GM18907 (cell line): ENCODE data around the gene PRR4.

ENCODE experiments used
- ATAC-seq: cut with Tn5 transposase; IDR thresholded peaks from one replicate; pipeline ENCODE4 v1.9.1; 2021; ENCODE audit warnings: mild to moderate bottlenecking, moderate library complexity; ENCODE audit not compliant: unreplicated experiment

Gene PRR4, protein sequence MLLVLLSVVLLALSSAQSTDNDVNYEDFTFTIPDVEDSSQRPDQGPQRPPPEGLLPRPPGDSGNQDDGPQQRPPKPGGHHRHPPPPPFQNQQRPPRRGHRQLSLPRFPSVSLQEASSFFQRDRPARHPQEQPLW

DNA sequence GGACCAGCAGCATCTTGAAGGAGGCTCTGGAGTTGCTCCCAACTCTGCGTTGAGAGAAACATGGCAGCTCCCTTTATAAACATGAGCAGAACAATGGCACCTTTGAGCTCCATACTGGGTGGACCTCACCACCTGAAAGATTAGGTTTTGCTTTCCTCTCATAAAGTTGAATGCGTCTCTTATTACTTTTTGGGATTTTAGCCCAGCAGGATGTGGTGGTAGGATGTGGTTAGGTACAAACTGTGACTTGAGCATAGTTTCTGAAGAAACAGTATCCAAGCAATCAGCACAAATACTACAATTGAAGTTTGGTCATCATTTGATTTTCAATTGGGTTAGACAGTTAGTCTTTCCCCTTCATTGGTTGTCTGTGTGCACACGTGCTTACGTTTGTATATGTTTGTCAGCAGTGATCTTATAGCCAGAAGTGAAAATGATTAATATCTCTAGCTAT, at the start of gene PRR4:
Gene PRR4 (minus strand): TSS at position 51 of the 454 bp plus-strand sequence. CDS start 38 bp downstream, at position 13.
- ATAC-seq, result no peak

DNA sequence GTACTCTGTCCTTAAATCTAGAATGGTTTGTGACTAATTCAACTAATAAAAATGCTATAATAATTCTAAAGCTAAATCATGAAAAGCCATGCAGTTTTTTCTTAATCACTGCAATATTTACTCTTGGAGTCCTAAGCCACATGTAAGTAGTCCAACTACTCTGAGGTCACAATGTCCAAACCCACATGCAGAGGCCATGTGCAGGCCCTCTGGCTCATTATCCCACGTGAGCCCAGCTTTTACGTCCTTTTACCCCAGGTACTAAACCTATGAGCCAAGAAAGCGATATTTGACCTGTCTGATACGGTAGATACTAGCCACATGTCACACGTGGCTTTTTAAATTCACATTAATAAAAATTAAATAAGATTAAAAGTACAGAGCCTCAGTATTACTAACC, 47.6 kb upstream of the PRR4 start:
- no peak for ATAC-seq

DNA sequence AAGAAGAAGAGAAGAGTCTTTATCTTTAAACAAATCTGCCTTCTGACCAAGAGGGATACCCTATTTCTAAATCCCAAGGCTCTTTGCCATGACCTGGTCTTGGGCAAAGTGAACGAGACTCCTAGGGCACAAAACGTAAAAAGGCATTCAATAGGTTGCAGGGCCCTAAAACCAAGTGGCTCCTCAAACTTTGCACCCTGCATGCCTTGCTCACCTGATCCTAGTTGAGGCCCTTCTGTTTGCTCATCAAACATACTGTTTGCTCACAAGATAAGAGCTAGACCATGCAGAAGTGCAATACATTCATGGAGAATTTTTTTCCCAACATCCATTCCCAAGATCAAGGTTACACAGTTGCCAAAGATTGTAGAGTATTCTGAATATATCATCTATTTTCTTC, 42.7 kb upstream of the PRR4 start:
- ATAC-seq, result no peak

DNA sequence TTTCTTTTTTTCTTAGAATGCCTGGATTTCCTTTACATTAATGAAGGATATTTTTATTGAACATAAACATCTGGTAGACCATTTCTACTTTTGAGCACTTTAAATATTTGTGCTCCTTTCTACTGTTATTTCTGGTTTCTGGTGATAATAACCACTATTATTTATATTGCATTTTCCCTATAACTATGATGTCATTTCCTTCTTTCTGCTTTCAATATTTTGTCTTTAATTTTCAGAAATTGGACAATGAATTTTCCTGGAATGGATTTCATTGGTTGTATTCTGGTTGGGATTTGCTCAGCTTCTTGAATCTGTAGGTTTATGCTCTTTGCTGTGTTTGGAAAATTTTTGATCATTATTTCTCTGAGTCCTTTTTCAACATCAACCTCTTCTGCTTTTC, 40.0 kb upstream of the PRR4 start:
- ATAC-seq, result no peak

DNA sequence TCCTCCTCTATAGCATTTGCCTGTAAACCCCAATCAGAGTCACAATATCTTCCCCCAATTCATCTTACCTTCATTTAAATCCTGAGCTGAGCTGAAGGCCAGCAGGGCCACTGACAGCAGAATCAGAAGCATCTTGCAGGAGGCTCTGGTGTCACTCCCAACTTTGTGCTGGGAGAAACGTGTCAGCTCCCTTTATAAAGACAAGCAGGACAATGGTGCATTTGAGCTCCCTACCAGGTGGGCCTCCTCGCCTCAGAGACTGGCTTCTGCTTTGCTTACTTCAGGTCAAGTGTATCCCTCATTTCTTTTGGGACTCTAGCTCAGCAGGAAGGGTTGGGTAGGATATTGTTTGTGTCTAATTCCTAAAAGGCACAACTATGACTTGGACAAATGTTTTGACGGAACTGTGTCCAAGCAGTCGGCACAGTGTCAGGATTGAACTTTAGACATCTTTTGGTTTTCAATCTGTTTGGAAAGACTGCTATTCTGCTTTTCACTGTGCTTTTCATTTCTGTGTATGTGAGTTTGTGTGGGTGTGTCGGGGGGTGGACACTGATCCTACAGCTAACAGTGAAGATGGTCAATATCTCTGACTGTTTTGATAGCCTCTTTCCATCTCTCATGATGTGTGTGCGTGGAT, 34.9 kb upstream of the PRR4 start, which contains the start of gene PRH1:
Gene PRH1 (minus strand): TSS at position 170 of the 640 bp plus-strand sequence. CDS start 38 bp downstream, at position 132.
- no peak for ATAC-seq

DNA sequence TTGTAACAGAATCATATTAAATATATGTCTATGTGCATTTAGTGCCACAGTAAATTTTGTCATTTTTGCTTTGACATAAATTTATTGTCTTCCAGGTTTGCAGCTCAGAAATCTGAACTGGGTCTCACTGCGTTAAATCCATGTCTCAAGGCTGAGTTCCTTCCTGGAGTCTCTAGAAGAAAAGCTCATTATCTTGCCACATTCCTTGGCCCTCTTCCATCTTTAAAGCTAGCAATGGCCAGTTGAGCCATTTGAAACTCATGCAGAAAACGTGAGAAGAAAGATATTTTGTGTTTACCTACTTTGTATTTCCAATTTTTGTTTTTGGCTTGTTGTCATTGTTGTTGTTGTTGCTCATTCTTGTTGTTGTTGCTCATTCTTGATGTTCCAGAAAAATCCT, 24.1 kb upstream of the PRR4 start:
- ATAC-seq, result no peak

DNA sequence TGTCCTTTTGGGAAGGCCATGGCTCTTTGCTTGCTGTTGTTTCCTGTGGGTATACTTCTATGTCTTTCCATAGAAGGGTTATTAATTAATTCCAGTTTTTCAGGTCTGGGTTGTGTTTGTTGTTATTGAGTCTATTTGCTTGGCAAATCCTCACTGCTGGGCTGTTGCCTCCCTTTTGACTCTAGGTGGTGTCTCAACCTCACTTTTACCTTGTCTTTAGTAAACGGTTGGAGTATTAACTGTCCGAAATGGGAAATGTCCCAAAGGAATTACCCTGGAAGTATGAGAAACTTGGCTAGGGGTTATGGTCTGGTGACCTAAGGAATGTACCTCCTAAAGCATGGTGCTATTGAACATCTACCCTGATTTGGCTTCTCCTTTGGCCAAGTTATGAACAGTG, 18.1 kb upstream of the PRR4 start:
- no peak for ATAC-seq

DNA sequence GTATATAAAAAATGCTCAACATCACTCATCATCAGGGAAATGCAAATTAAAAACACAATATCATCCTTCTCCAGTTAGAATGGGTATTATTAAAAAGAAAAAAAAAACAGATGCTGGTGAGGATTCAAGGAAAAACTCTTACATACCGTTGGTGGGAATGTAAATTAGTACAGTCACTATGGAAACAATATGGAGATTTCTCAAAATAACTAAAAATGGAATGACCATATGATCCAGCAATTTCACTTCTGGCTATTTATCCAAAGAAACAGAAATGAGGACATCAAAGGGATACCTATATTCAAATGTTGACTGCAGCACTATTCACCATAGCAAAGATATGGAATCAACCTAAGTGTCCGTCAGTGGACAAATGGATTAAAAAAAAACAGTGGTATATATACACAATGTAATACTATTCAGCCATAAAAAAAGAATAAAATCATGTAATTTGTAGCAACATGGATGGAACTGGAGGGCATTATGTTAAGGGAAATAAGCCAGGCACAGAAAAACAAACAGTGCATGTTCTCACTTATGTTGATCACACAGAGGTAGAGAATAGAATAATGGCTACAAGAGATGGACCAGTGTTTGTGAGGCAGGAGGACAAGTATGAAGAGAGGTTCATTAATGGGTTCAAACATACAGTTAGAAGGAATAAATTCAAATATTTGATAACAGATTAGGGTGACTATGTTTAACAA, 14.4 kb upstream of the PRR4 start:
- ATAC-seq, result no peak

DNA sequence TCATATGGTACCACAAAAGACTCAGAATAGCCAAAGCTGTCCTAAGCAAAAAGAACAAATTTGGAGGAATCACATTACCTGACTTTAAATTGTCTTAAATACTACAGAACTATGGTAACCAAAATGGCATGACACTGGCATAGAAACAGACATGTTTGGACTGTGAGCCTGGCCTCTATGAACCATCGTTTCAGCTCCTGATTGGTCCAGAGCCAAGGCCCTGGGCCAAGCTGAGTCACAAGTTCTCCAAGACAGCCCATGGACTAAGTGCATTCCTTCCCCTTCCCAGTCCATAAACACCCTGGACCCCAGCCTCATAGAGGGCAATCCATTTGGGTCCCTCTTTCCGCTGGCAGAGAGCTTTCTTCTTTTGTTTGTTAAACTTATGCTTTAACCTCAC, 12.1 kb upstream of the PRR4 start:
- ATAC-seq, result no peak

DNA sequence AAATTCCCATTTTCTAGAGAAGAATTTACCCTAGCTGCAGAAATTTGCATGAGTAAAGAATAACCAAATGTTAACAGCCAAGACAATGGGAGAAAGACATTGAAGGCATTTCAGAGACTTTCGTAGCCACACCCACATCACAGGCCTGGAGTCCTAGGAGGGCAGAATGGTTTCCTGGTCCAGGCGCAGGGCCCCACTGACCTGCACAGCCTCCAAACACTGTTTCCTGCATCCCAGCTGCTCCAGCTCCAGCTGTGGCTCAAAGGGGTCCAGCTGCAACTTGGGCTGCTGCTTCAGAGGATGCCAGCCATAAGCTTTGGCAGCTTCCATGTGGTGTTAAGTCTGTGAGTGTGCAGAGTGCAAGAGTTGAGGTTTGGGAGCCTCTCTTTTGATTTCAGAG, 6.5 kb upstream of the PRR4 start:
- no peak for ATAC-seq

DNA sequence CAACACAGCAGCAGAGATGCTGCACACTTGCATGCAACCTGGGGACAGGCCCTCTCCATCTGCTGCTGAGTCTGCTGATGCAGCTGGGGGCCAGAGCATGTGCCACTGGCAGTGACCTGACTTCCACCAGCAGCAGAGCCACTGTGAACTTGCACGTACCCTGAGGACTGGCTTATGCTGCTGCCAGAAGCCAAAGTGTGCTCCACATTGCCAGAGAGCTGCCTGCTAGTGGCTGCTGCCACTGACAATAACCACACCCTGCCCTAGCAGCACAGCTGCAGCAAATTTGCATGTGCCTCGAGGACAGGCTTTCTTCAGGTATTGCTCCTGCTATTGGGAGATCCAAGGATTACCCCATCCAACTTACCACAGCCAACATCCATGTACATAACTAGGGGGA, 4.5 kb upstream of the PRR4 start:
- no peak for ATAC-seq

DNA sequence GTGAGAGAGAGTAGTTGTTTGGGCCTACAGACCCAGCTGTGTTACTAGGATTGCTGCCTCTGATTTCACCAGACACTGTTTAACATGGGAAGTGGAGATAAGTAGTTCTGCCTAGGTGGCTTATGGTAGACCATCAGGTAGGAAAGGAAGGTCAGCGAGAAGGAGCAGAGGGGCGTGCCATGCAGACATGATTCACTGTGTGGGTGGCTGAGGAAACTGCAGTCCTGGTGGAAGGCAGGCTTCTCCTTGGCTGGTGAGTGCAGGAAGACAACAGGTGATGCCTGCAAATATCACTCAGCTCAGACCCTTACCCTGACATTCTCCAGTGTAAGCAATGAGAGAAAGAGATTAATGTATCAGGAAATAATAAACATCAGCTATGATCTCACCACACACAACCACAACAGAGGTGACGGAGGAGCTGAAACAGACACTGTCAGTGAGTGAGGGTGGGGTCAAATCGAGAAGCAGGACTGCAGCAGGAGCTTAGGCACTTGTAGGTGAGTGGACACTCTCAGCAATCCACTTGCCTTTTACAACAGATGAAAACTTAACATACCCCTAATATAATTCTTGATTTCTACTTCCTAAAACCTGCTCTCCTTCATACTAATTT, 2.1 kb upstream of the PRR4 start:
- ATAC-seq, result no peak

DNA sequence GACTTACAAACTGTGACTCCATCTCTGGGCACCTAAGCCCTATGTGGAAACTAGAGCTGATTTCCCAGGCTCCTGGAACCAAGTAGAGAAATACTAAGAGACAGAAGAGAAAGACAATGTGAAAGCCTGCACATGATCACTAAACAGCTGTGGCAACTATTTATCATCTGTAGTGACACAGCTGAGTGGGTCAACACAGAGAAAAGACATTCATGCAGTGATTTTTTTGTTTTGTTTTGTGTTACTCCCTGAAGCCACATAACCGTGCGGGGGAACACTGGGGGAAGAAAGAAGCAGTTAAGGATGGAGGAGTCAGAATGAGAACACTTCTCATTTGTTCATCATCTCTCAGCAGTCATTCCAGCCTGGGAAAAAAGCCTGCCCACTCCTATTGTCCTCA, 1.5 kb downstream of the PRR4 start:
- ATAC-seq, result no peak

DNA sequence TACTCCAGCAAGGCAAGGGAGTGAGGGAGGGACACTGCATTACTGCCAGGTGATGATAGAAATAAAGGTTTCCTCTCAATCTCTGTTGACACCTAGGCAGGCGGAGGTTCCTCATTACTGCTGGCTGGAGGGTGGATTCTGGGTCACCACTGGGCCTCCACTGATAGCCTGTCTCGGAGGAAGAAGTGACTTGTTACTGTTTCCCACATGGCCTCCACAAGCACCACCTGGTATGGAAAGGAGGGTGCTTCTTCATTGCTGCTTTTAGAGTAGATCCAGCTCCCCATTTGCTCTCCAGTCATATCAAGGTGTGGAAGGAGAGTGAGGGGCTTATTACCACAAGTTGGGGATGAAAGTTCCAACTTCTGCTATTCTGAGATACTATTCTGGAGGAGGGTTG, 6.4 kb downstream of the PRR4 start:
- ATAC-seq, result no peak

DNA sequence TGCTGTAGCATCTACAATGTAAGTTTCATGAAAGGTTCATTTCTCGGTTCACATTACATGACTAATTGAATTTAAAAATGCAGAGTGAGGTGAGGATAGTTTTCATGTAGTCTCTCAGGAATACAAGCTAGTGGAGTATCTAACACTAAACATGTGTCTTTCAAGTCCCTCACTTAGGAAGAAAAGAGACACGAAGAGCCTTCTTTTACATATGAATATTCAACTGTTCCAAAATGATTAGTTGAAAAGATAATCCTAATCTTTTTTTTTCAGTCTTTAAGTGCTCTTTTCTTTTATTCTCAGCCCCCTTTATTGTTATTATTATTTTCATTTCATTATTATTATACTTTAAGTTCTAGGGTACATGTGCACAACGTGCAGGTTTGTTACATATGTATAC, 10.8 kb downstream of the PRR4 start:
- no peak for ATAC-seq

DNA sequence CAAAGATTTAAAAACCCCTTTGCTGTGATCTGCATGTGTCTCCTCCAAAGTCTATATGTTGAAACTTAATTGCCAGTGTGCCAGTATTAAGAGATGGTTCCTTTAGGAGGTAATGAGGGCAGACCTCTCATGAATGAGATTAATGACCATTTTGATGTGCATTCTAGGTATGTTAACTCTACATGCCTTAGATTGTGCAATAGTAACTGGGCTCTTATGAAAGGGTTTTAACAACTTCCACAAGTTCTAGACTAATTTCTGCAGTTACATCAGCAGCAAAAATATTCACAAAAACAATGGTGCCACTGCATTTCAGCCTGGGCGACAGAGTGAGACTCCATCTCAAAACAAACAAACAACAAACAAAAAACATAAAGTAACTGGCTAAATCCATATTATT, 19.3 kb downstream of the PRR4 start:
- no peak for ATAC-seq

DNA sequence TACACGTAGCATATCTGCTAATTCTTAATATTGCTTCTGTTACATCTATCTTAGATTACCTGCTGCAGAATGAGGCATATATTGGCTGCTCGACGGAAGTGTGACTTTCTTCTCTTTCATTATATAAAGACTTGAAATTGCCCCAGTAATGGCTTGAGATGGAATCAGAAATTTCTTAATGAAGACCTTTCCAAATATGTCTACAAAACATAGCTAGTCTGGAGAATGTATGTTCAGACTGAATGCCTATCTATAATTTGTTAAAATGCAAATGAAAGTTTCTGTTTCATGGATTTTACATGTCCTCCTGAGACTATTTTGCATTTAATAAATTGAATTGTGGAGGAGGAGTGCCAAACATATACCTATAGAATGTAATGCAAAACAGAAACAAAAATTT, 23.0 kb downstream of the PRR4 start, which contains the start of gene TAS2R10:
Gene TAS2R10 (minus strand): TSS at position 101 of the 400 bp plus-strand sequence. CDS start 89 bp downstream, at position 12.
- ATAC-seq, result no peak

DNA sequence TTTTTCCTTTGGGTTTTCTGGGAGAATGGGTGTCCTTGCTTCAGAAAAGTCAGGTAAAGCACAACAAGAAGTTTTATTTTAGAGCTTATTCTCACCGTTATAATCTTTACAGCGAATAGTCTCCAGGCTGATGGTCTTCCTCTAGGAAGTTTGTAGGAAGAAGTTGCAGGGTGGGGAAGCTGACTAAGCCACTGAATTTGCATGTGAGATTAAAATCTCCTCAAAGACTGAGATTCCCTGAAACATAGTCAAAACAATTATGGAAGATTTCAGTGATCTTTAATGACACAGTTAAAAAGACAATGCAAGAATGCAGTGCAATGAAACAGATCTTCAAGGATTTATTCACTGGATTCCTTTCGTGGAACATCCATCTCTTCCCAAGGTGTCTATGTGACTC, 24.3 kb downstream of the PRR4 start:
- ATAC-seq, result no peak

DNA sequence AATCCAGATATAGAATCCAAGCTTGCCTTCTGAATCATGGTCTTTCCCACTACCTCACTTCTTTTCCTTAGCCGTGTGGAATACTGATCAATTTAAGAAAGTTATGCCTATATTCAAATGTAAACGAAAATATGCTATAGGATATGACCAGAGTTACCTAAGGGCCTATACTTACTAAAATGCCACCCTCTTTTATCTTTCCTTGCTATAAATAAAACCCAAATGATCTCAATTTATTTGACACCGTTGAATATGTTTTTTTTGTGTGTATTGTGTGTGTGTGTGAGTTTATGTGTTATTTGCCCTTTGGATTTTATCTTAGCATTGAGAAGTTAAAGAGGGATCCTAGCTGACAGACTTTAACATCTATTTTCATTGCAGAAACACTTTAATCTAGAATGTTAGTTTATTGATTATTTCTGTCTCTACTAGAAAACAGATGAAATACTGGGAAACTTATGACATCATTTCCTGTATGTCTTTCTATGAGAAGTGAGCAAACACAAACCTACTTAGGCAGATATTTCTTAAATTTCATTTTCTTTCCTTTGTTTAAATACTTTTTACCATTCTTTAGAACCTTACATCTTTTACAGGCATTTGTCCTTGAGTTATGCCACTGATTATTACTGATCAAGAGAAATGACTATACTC, 37.3 kb downstream of the PRR4 start:
- no peak for ATAC-seq

DNA sequence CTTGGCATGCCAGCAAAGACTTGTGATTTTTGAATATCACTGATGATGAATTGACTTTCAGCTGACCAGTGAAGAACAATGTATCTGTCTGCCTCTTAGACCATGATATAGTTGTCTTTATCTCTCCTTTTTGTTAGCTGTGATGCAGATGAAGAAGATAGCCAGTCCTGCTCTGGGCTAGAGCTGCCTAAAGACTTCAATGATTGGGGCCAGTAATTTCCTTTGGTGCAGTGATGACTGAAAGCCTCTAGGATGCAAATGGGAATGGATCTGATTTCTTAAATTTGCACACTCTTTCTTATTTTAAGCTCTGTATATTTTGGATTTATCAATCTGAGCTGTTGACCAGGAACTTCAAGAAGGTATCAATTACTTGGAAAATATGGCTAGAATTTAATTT, 39.2 kb downstream of the PRR4 start, which contains the start of gene TAS2R9:
Gene TAS2R9 (minus strand): TSS at position 101 of the 400 bp plus-strand sequence. CDS start 93 bp downstream, at position 8.
- no peak for ATAC-seq

DNA sequence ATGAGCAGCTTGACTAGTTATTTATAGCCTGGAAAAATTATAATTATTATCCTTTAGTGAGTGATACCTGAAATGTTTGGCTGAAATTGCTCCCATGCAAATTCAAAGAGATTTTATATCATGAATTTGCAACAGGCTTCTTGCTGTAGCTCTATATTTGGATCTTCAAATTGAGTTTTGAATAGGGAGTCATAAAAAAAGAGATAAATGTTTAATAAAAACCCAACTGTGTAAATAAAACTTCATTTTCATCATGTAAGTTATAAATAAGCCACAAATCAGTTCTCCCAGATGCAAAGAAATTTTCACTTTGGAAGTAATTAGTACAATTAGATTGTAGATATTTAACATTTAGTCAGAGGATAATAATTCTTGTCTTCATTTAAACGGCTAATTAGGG, 42.1 kb downstream of the PRR4 start, which contains the start of gene TAS2R8:
Gene TAS2R8 (minus strand): TSS at position 101 of the 400 bp plus-strand sequence. CDS start 306 bp downstream, outside the sequence.
- ATAC-seq, result no peak
